ENCODE data around the gene PRAMEF4. TPM values are rescaled to one million over a fixed set of nuclear protein-coding genes. Genes with fewer than 3 reads are reported as not detected.
"Not testable (repeated sequence)": the region's sequence is repeated elsewhere in the genome, so short reads cannot be mapped to it uniquely, and the experiment has no call there.

The PRAMEF4 gene
- not detected in 2 replicates for total RNA-seq (2011; cell fraction: chromatin; rRNA removed; ENCODE audit: low replicate concordance)
- total RNA-seq (2011; cell fraction: nucleolus; rRNA removed), result not detected in 2 replicates
- not detected in 2 replicates for total RNA-seq (2011; cell fraction: nucleoplasm; rRNA removed)
- total RNA-seq (2014; rRNA removed) (not detected in 2 replicates), total RNA-seq (2014; rRNA removed; fragmentation: Illumina TruSeq; extraction: Trizol) (not detected in 2 replicates), total RNA-seq (2015; rRNA removed; fragmentation: Illumina TruSeq; extraction: Trizol) (not detected in 2 replicates), total RNA-seq (2021) (not detected in 2 replicates), polyA plus RNA-seq (2011; rRNA removed) (not detected in 2 replicates), polyA plus RNA-seq (2014; fragmentation: Illumina TruSeq; extraction: Trizol) (not detected in 2 replicates), polyA plus RNA-seq (2014; fragmentation: Nextera tagmentation; extraction: Ambion mirVana) (not detected), polyA plus RNA-seq (2014; rRNA removed) (not detected in 2 replicates), polyA minus RNA-seq (2011; rRNA and poly(A)+ RNA removed) (not detected in 2 replicates), Bru-seq, nascent RNA (not detected), BruChase-seq, experiment 1, labeled RNA remaining after a 2-hour chase (not detected), BruChase-seq, experiment 2, labeled RNA remaining after a 6-hour chase (not detected)
- polyA plus RNA-seq (2011; cell fraction: cytosol; rRNA removed), result not detected in 2 replicates
- polyA plus RNA-seq (2011; cell fraction: nucleus; rRNA removed), result not detected in 2 replicates
- polyA plus RNA-seq (2012), result not detected in 2 replicates
- polyA minus RNA-seq (2011; cell fraction: cytosol; rRNA and poly(A)+ RNA removed), result not detected in 2 replicates
- polyA minus RNA-seq (2011; cell fraction: nucleus; rRNA and poly(A)+ RNA removed), result not detected in 2 replicates
- long read RNA-seq, experiment 1, result 0 reads
- long read RNA-seq, experiment 2, result 0 reads
- long read RNA-seq, experiment 3, result 0 reads

DNA sequence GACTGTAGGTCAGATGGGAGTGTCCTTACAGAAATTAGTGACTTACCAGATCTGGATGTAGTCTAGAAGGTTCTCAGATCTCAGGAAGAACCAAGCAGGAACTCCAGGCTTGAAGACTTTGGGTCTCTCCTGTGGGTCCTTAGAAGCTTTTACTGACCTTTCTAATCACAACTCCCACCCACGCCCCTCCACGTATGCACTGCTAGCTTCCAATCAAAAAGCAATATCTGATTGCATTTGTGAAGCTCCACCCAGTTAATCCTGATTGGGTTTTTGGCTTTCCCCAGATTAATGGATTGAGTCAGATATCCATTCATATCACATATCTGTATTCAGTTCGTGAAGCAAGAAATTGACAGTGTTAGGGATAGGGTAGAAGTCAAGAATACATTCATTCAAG lies at the start of gene PRAMEF4:
Gene PRAMEF4, minus strand, starts transcription at position 101 of the 400 bp plus-strand sequence. CDS start 2,807 bp downstream, outside the sequence.
- POLR2A ChIA-PET; H3K4me1 ChIP-seq (replicated peaks in 1 of 2; ENCODE audit: control insufficient read depth in 2 of 2, insufficient read depth in 2 of 2, low read length in 2 of 2); H3K36me3 ChIP-seq (ENCODE audit: control insufficient read depth, insufficient read depth, low read length); DNase-seq (ENCODE audit: extremely low read depth in 1 of 4, low spot score in 3 of 4); H3K4me2 ChIP-seq (ENCODE audit: insufficient read depth, low read length); BruUV-seq (replicated peaks); H3K79me2 ChIP-seq (ENCODE audit: control insufficient read depth, insufficient read depth, low read length); H3K4me3 ChIP-seq; CTCF ChIA-PET (ENCODE audit: low intra/inter-chr PET ratio); H3K27ac ChIP-seq (ENCODE audit: extremely low read depth, low read depth, low read length); H4K20me1 ChIP-seq (replicated peaks; ENCODE audit: control insufficient read depth, insufficient read depth, low read length); FAIRE-seq; H3K27me3 ChIP-seq (ENCODE audit: control insufficient read depth in 2 of 2, insufficient read depth in 2 of 2, low read length in 2 of 2); intact Hi-C loops (cut with micrococcal nuclease); H3K9me3 ChIP-seq (replicated peaks; ENCODE audit: control insufficient read depth, insufficient read depth, low read depth, low read length); H3K9me1 ChIP-seq (ENCODE audit: control insufficient read depth, insufficient read depth, low read length); H2AFZ ChIP-seq (ENCODE audit: low read depth, low read length); ATAC-seq; H3K9ac ChIP-seq (ENCODE audit: insufficient read depth in 1 of 2, low read depth in 2 of 2, low read length in 2 of 2): not testable (repeated sequence)
- in situ Hi-C loops (cut with MboI), result loop anchor here (5.0 kb wide), 1 partner anchor 54 kb away; the partner anchor contains the start of gene PRAMEF11
- WGBS (ENCODE audit: insufficient coverage, low coverage, missing lambda C conversion rate), result 6% methylated on average over 3 of the region's 3 CpGs

DNA sequence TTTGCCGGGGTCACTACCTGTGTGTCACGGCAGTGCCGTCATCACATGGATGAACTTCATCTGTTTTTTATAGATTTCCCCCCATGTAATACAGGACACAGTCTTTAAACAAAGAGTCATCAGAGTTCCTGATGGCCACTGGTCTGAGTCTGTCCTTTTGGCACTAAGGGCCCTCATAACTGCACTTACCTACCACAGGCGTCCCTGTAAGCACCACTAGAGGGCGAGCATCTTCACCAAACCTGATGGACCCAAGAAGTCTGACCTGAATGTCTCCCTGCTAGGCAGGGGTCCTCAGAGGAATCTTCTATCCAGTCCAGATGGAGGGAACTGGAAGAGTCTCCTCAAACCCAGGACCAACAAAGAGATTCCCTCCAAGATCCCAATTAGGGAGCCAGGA lies 38.4 kb upstream of the PRAMEF4 start:
- H2AFZ ChIP-seq (ENCODE audit: low read depth, low read length); DNase-seq (ENCODE audit: extremely low read depth in 1 of 4, low spot score in 3 of 4); H4K20me1 ChIP-seq (replicated peaks; ENCODE audit: control insufficient read depth, insufficient read depth, low read length); POLR2A ChIA-PET; H3K4me2 ChIP-seq (ENCODE audit: insufficient read depth, low read length); H3K9me3 ChIP-seq (replicated peaks; ENCODE audit: control insufficient read depth, insufficient read depth, low read depth, low read length); H3K4me1 ChIP-seq (replicated peaks in 1 of 2; ENCODE audit: control insufficient read depth in 2 of 2, insufficient read depth in 2 of 2, low read length in 2 of 2); intact Hi-C loops (cut with micrococcal nuclease); H3K27ac ChIP-seq (ENCODE audit: extremely low read depth, low read depth, low read length); H3K9ac ChIP-seq (ENCODE audit: insufficient read depth in 1 of 2, low read depth in 2 of 2, low read length in 2 of 2); BruUV-seq (replicated peaks); H3K79me2 ChIP-seq (ENCODE audit: control insufficient read depth, insufficient read depth, low read length); H3K36me3 ChIP-seq (ENCODE audit: control insufficient read depth, insufficient read depth, low read length); in situ Hi-C loops (cut with MboI); H3K4me3 ChIP-seq; H3K27me3 ChIP-seq (ENCODE audit: control insufficient read depth in 2 of 2, insufficient read depth in 2 of 2, low read length in 2 of 2); H3K9me1 ChIP-seq (ENCODE audit: control insufficient read depth, insufficient read depth, low read length); CTCF ChIA-PET (ENCODE audit: low intra/inter-chr PET ratio): not testable (repeated sequence)
- peak; percentile 78 for ATAC-seq
- no CpG with 5 or more reads among the region's 5 CpGs for WGBS (ENCODE audit: insufficient coverage, low coverage, missing lambda C conversion rate)
- FAIRE-seq, result peak; percentile 77

GRCh38 chr1:12921749-12922148 lies 35.7 kb upstream of the PRAMEF4 start:
- 0% methylated on average over 2 of the region's 2 CpGs for WGBS (ENCODE audit: insufficient coverage, low coverage, missing lambda C conversion rate)
- in situ Hi-C loops (cut with MboI); H3K9ac ChIP-seq (ENCODE audit: insufficient read depth in 1 of 2, low read depth in 2 of 2, low read length in 2 of 2); ATAC-seq; H3K27ac ChIP-seq (ENCODE audit: extremely low read depth, low read depth, low read length); CTCF ChIA-PET (ENCODE audit: low intra/inter-chr PET ratio); H3K4me2 ChIP-seq (ENCODE audit: insufficient read depth, low read length); H3K79me2 ChIP-seq (ENCODE audit: control insufficient read depth, insufficient read depth, low read length); DNase-seq (ENCODE audit: extremely low read depth in 1 of 4, low spot score in 3 of 4); H4K20me1 ChIP-seq (replicated peaks; ENCODE audit: control insufficient read depth, insufficient read depth, low read length); intact Hi-C loops (cut with micrococcal nuclease); POLR2A ChIA-PET; H3K36me3 ChIP-seq (ENCODE audit: control insufficient read depth, insufficient read depth, low read length); BruUV-seq (replicated peaks); FAIRE-seq; H2AFZ ChIP-seq (ENCODE audit: low read depth, low read length); H3K4me1 ChIP-seq (replicated peaks in 1 of 2; ENCODE audit: control insufficient read depth in 2 of 2, insufficient read depth in 2 of 2, low read length in 2 of 2); H3K27me3 ChIP-seq (ENCODE audit: control insufficient read depth in 2 of 2, insufficient read depth in 2 of 2, low read length in 2 of 2); H3K4me3 ChIP-seq; H3K9me3 ChIP-seq (replicated peaks; ENCODE audit: control insufficient read depth, insufficient read depth, low read depth, low read length); H3K9me1 ChIP-seq (ENCODE audit: control insufficient read depth, insufficient read depth, low read length): not testable (repeated sequence)

Data from K562 (cell line).